ENCODE data around the gene UGGT2. TPM values are rescaled to one million over a fixed set of nuclear protein-coding genes. Genes with fewer than 3 reads are reported as not detected.
"Not testable (repeated sequence)": the region's sequence is repeated elsewhere in the genome, so short reads cannot be mapped to it uniquely, and the experiment has no call there.

UGGT2 gene
- total and polyA plus RNA-seq, 2 experiments from 2014 or later, result 46.1 to 54.8 TPM

- WGBS, 2 experiments (ENCODE audit: low coverage in 1 of 2, low lambda C conversion rate in 2 of 2, missing lambda C conversion rate in 2 of 2), result 46 to 55% methylated on average over 1 of the region's 1 CpG
- in situ Hi-C loops (cut with MboI), result no loop called here
- no peak overlapping the region for H2AFZ ChIP-seq
- H3K4me2 ChIP-seq (ENCODE audit: unreplicated experiment), result no peak overlapping the region
- no peak overlapping the region for H3K27ac ChIP-seq
- no peaks in the 10 kb centered on the region; the same call in 1 of the 2 replicates for H4K20me1 ChIP-seq (ENCODE audit: insufficient read depth)
- peaks cover 22% of the 10 kb centered on the region for H3K79me2 ChIP-seq (ENCODE audit: insufficient read depth)
- H3K9me2 ChIP-seq (ENCODE audit: insufficient read depth), result no peaks in the 10 kb centered on the region
- H3K9ac ChIP-seq, result no peak overlapping the region
- peak; percentile 21 for DNase-seq
- no peaks in the 10 kb centered on the region for H3K9me3 ChIP-seq (ENCODE audit: low read depth)
- peaks cover 14% of the 10 kb centered on the region for H3K4me1 ChIP-seq (ENCODE audit: insufficient read depth)
- TF ChIP-seq EZH2phosphoT487 (IDR thresholded peaks at IDR 0.05; ENCODE audit: insufficient read depth, low read depth) (no peak), EZH2 (IDR thresholded peaks at IDR 0.05; ENCODE audit: insufficient read depth, poor library complexity, severe bottlenecking) (no peak)
- peaks cover 32% of the 10 kb centered on the region for H3K36me3 ChIP-seq (ENCODE audit: low read depth)
- H3F3A ChIP-seq (ENCODE audit: insufficient read depth), result peaks cover 9% of the 10 kb centered on the region; the same call in 1 of the 2 replicates
- no peak overlapping the region for H3K4me3 ChIP-seq
- H3K27me3 ChIP-seq (replicated peaks; ENCODE audit: insufficient read depth), result no peaks in the 10 kb centered on the region
Measured at GRCh38 chr13:95787356-95788099, 265.7 kb downstream of the UGGT2 start.

- no peak overlapping the region for H3K4me3 ChIP-seq
- in situ Hi-C loops (cut with MboI), result no loop called here
- no peaks in the 10 kb centered on the region; the same call in 1 of the 2 replicates for H4K20me1 ChIP-seq (ENCODE audit: insufficient read depth)
- peak overlapping the region; percentile 61 for H3K27ac ChIP-seq
- H3K9me2 ChIP-seq (ENCODE audit: insufficient read depth), result no peaks in the 10 kb centered on the region
- H2AFZ ChIP-seq, result 0 out of 2 replicates have a peak overlapping the region, but pooled peaks have one; percentile 7
- H3K9me3 ChIP-seq (ENCODE audit: low read depth), result no peaks in the 10 kb centered on the region
- DNase-seq, result peak; percentile 31
- peaks cover 14% of the 10 kb centered on the region for H3K4me1 ChIP-seq (ENCODE audit: insufficient read depth)
- H3K27me3 ChIP-seq (replicated peaks; ENCODE audit: insufficient read depth), result no peaks in the 10 kb centered on the region
- TF ChIP-seq EZH2 (IDR thresholded peaks at IDR 0.05; ENCODE audit: insufficient read depth, poor library complexity, severe bottlenecking) (no peak), EZH2phosphoT487 (IDR thresholded peaks at IDR 0.05; ENCODE audit: insufficient read depth, low read depth) (no peak)
- 0 out of 2 replicates have a peak overlapping the region, but pooled peaks have one; percentile 11 for H3K9ac ChIP-seq
- WGBS, 2 experiments (ENCODE audit: low coverage in 1 of 2, low lambda C conversion rate in 2 of 2, missing lambda C conversion rate in 2 of 2), result 95 to 96% methylated on average over 3 of the region's 3 CpGs
- peaks cover 37% of the 10 kb centered on the region for H3K79me2 ChIP-seq (ENCODE audit: insufficient read depth)
- peak overlapping the region; percentile 51 for H3K4me2 ChIP-seq (ENCODE audit: unreplicated experiment)
- peaks cover 14% of the 10 kb centered on the region; the same call in 1 of the 2 replicates for H3K36me3 ChIP-seq (ENCODE audit: low read depth)
- H3F3A ChIP-seq (ENCODE audit: insufficient read depth), result peaks cover 9% of the 10 kb centered on the region; the same call in 1 of the 2 replicates
Measured at GRCh38 chr13:95784900-95785290, 268.3 kb downstream of the UGGT2 start.

- DNase-seq, result peak; percentile 72
- H3K36me3 ChIP-seq (ENCODE audit: low read depth), result peaks cover 10% of the 10 kb centered on the region; the same call in 1 of the 2 replicates
- H3K27me3 ChIP-seq (replicated peaks; ENCODE audit: insufficient read depth), result no peaks in the 10 kb centered on the region
- 0 out of 2 replicates have a peak overlapping the region, but pooled peaks have one; percentile 11 for H3K9ac ChIP-seq
- WGBS, 2 experiments (ENCODE audit: low coverage in 1 of 2, low lambda C conversion rate in 2 of 2, missing lambda C conversion rate in 2 of 2), result 43 to 48% methylated on average over 6 of the region's 6 CpGs
- 0 out of 2 replicates have a peak overlapping the region, but pooled peaks have one; percentile 7 for H2AFZ ChIP-seq
- H3K9me2 ChIP-seq (ENCODE audit: insufficient read depth), result no peaks in the 10 kb centered on the region
- H3F3A ChIP-seq (ENCODE audit: insufficient read depth), result peaks cover 9% of the 10 kb centered on the region; the same call in 1 of the 2 replicates
- peak overlapping the region; percentile 61 for H3K27ac ChIP-seq
- peaks cover 14% of the 10 kb centered on the region for H3K4me1 ChIP-seq (ENCODE audit: insufficient read depth)
- H3K9me3 ChIP-seq (ENCODE audit: low read depth), result no peaks in the 10 kb centered on the region
- peak overlapping the region; percentile 11; the same call in 1 of the 2 replicates for H3K4me3 ChIP-seq
- H4K20me1 ChIP-seq (ENCODE audit: insufficient read depth), result no peaks in the 10 kb centered on the region; the same call in 1 of the 2 replicates
- in situ Hi-C loops (cut with MboI), result no loop called here
- no peak for TF ChIP-seq EZH2 (IDR thresholded peaks at IDR 0.05; ENCODE audit: insufficient read depth, poor library complexity, severe bottlenecking)
- no peak for TF ChIP-seq EZH2phosphoT487 (IDR thresholded peaks at IDR 0.05; ENCODE audit: insufficient read depth, low read depth)
- peaks cover 37% of the 10 kb centered on the region for H3K79me2 ChIP-seq (ENCODE audit: insufficient read depth)
- peak overlapping the region; percentile 51 for H3K4me2 ChIP-seq (ENCODE audit: unreplicated experiment)
Measured at GRCh38 chr13:95784161-95784899, 268.9 kb downstream of the UGGT2 start.

- TF ChIP-seq EZH2phosphoT487 (IDR thresholded peaks at IDR 0.05; ENCODE audit: insufficient read depth, low read depth) (no peak), EZH2 (IDR thresholded peaks at IDR 0.05; ENCODE audit: insufficient read depth, poor library complexity, severe bottlenecking) (no peak)
- Histone ChIP-seq H3K4me2 (ENCODE audit: unreplicated experiment) (peak overlapping the region; percentile 51), H3F3A (ENCODE audit: insufficient read depth) (peaks cover 9% of the 10 kb centered on the region; the same call in 1 of the 2 replicates), H3K9me2 (ENCODE audit: insufficient read depth) (no peaks in the 10 kb centered on the region), H4K20me1 (ENCODE audit: insufficient read depth) (no peaks in the 10 kb centered on the region; the same call in 1 of the 2 replicates), H3K9me3 (ENCODE audit: low read depth) (no peaks in the 10 kb centered on the region), H3K79me2 (ENCODE audit: insufficient read depth) (peaks cover 37% of the 10 kb centered on the region), H3K4me3 (no peak overlapping the region), H3K9ac (no peak overlapping the region), H3K36me3 (ENCODE audit: low read depth) (0 out of 2 replicates have a peak, but pooled peaks cover 10% of the 10 kb centered on the region), H3K27ac (peak overlapping the region; percentile 61), H2AFZ (no peak overlapping the region), H3K4me1 (ENCODE audit: insufficient read depth) (peaks cover 14% of the 10 kb centered on the region), H3K27me3 (replicated peaks; ENCODE audit: insufficient read depth) (no peaks in the 10 kb centered on the region)
- DNase-seq, result no peak
- 98% methylated on average over 5 of the region's 5 CpGs for WGBS, 2 experiments (ENCODE audit: low coverage in 1 of 2, low lambda C conversion rate in 2 of 2, missing lambda C conversion rate in 2 of 2)
- in situ Hi-C loops (cut with MboI), result no loop called here
Measured at GRCh38 chr13:95783747-95784146, 269.5 kb downstream of the UGGT2 start.

GRCh38 chr13:95781940-95782339 lies 271.3 kb downstream of the UGGT2 start:
- WGBS, 2 experiments (ENCODE audit: low coverage in 1 of 2, low lambda C conversion rate in 2 of 2, missing lambda C conversion rate in 2 of 2), result 88 to 95% methylated on average over 1 of the region's 1 CpG
- not testable (repeated sequence) for H3F3A ChIP-seq (ENCODE audit: insufficient read depth)
- H3K36me3 ChIP-seq (ENCODE audit: low read depth), result peaks cover 19% of the 10 kb centered on the region; the same call in 1 of the 2 replicates

More at GRCh38 chr13:95781940-95782339, 271.3 kb downstream of the UGGT2 start:
- H3K27ac ChIP-seq; H2AFZ ChIP-seq; H3K27me3 ChIP-seq (replicated peaks; ENCODE audit: insufficient read depth); H3K4me3 ChIP-seq; in situ Hi-C loops (cut with MboI); H3K4me2 ChIP-seq (ENCODE audit: unreplicated experiment); H3K9me3 ChIP-seq (ENCODE audit: low read depth); H3K9ac ChIP-seq; H3K9me2 ChIP-seq (ENCODE audit: insufficient read depth); DNase-seq; H4K20me1 ChIP-seq (ENCODE audit: insufficient read depth): not testable (repeated sequence)
- Histone ChIP-seq H3K4me1 (ENCODE audit: insufficient read depth) (peaks cover 14% of the 10 kb centered on the region), H3K79me2 (ENCODE audit: insufficient read depth) (peaks cover 37% of the 10 kb centered on the region)

Data from GM23248 (cell line).